Skin epidermis (tissue), 12 donors: ENCODE data around the gene UPK3A.

ENCODE experiments used
- H3K27ac ChIP-seq, 21 experiments: fragments of 200-600 bp; sonication (generic) in 11 of 21; one replicate each; pipeline ENCODE4 v1.5.0; 2020; ENCODE audit warnings: mild to moderate bottlenecking in 3 of 21, inconsistent platforms in 2 of 21, moderate library complexity in 2 of 21
- H3K4me3 ChIP-seq, 7 experiments: fragments of 200-600 bp; sonication (generic) in 2 of 7; one replicate each; pipeline ENCODE4 v1.5.0; 2020; ENCODE audit warnings: inconsistent platforms in 2 of 7, mild to moderate bottlenecking in 2 of 7, moderate library complexity in 1 of 7

The UPK3A gene

GRCh38 chr22:45338795-45339194 is 54.0 kb downstream of the UPK3A start:
- Histone ChIP-seq H3K27ac (no peak overlapping the region), H3K4me3 (no peak overlapping the region)

- Histone ChIP-seq H3K4me3 (no peak overlapping the region), H3K27ac (no peak overlapping the region)
Observed at GRCh38 chr22:45340323-45340722, 55.6 kb downstream of the UPK3A start.

- Histone ChIP-seq H3K27ac (peak overlapping the region in 3 of 21 experiments; percentile 1 to 14 (median 6)), H3K4me3 (no peak overlapping the region)
Observed at GRCh38 chr22:45341498-45341897, 56.7 kb downstream of the UPK3A start.

GRCh38 chr22:45343143-45343542 is 58.4 kb downstream of the UPK3A start:
- Histone ChIP-seq H3K27ac (no peak overlapping the region), H3K4me3 (no peak overlapping the region)

- Histone ChIP-seq H3K4me3 (no peak overlapping the region), H3K27ac (no peak overlapping the region)
Observed at GRCh38 chr22:45344334-45344733, 59.6 kb downstream of the UPK3A start.
